Measurements from ENCODE around the gene OXCT2. TPM values are rescaled to one million over a fixed set of nuclear protein-coding genes. Genes with fewer than 3 reads are reported as not detected.

Gene OXCT2
- total and polyA plus RNA-seq, 4 donors, result 0.11 to 0.47 (median 0.15) TPM

DNA sequence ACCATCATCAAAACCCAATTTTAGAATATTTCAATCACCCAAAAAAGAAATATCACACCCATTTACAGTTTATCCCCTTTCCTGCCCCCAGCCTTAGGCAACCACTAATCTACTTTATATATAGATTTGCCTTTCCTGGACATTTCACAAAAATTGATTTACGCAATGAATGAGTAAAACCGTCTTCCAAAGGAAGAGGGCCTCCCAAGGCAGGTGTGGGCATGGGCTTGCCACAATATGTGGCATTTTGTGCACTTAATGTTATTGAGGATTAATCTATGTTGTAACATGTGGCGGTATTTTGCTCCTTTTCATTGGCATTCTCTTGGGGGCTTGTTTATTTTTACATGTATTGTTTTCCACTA, 29.3 kb upstream of the OXCT2 start:
- H3K9ac ChIP-seq (ENCODE audit: low read depth in 1 of 2, low read length in 2 of 2), result no peak overlapping the region
- peaks cover 0 to 3% (median under 1%) of the 10 kb centered on the region in 4 donors for H3K4me1 ChIP-seq (ENCODE audit: control insufficient read depth in 4 of 4, insufficient read depth in 4 of 4, low read length in 3 of 4)
- DNase-seq (ENCODE audit: low spot score), result no peak
- no peak overlapping the region for H3K27ac ChIP-seq (ENCODE audit: low read depth in 1 of 2, low read length in 2 of 2)
- TF ChIP-seq NR2F2 (IDR thresholded peaks at IDR 0.05) (no peak), GABPA (IDR thresholded peaks at IDR 0.05 in 1 of 2, conservative IDR thresholded peaks at IDR 0.05 in 1 of 2) (no peak), ZBTB33 (IDR thresholded peaks at IDR 0.05) (no peak)
- H3K4me3 ChIP-seq (ENCODE audit: low read depth in 1 of 3, low read length in 3 of 3), result no peak overlapping the region
- H3K9me3 ChIP-seq (ENCODE audit: control insufficient read depth in 4 of 4, low read length in 3 of 4), result no peaks in the 10 kb centered on the region
- H3K36me3 ChIP-seq (ENCODE audit: control insufficient read depth in 4 of 4, insufficient read depth in 3 of 4, low read depth in 1 of 4, low read length in 3 of 4), result no peaks in the 10 kb centered on the region
- 80% methylated on average over 3 of the region's 3 CpGs for WGBS
- no peaks in the 10 kb centered on the region for H3K27me3 ChIP-seq (ENCODE audit: control insufficient read depth in 4 of 4, insufficient read depth in 4 of 4, low read length in 3 of 4)

DNA sequence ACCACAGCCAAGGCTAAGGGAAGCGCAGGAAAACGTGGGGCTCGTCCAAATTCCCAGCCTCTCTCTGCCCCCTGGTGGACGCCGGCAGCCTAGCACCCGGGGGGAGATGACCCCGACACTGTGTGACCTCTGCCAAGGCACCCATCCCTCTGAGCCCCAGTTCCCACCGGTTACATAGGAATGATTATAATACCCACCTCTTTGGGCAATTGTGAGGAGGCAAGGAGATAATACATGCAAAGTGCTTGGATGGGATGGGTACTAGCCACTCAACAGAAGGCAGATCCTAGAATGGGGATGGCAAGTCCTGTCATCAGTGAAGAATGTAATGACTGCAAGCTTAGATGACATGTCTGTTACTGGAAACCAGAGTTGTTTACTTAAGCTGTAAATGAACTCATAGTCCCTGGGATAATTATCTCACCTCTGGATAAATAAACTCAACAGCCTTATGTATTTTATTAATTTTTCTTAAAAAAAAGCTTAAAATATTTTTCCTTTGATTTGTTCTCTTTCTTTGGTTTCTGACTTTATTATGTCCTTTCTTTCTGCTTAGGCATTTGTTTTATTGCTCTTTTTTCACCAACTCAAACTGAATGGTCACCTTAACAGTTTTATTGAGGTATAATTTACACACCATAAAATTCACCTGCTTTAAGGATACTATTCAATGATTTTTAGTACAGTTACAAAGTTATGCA, 28.8 kb upstream of the OXCT2 start:
- WGBS, result 3% methylated on average over 8 of the region's 8 CpGs
- Histone ChIP-seq H3K4me1 (ENCODE audit: control insufficient read depth in 4 of 4, insufficient read depth in 4 of 4, low read length in 3 of 4) (peaks cover 0 to 3% (median under 1%) of the 10 kb centered on the region in 4 donors), H3K4me3 (ENCODE audit: low read depth in 1 of 3, low read length in 3 of 3) (no peak overlapping the region), H3K27ac (ENCODE audit: low read depth in 1 of 2, low read length in 2 of 2) (no peak overlapping the region), H3K9ac (ENCODE audit: low read depth in 1 of 2, low read length in 2 of 2) (no peak overlapping the region), H3K27me3 (ENCODE audit: control insufficient read depth in 4 of 4, insufficient read depth in 4 of 4, low read length in 3 of 4) (no peaks in the 10 kb centered on the region), H3K9me3 (ENCODE audit: control insufficient read depth in 4 of 4, low read length in 3 of 4) (no peaks in the 10 kb centered on the region), H3K36me3 (ENCODE audit: control insufficient read depth in 4 of 4, insufficient read depth in 3 of 4, low read depth in 1 of 4, low read length in 3 of 4) (no peaks in the 10 kb centered on the region)
- TF ChIP-seq RAD21 (IDR thresholded peaks at IDR 0.05) (peak; percentile 74 to 81), RXRA (IDR thresholded peaks at IDR 0.05) (peak in 1 of 2 donors; percentile 46), CTCF (IDR thresholded peaks at IDR 0.05; ENCODE audit: low read depth, low read length, missing input control) (peak; percentile 81), NR2F2 (IDR thresholded peaks at IDR 0.05) (peak; percentile 47)
- TF ChIP-seq, protein P1, sequence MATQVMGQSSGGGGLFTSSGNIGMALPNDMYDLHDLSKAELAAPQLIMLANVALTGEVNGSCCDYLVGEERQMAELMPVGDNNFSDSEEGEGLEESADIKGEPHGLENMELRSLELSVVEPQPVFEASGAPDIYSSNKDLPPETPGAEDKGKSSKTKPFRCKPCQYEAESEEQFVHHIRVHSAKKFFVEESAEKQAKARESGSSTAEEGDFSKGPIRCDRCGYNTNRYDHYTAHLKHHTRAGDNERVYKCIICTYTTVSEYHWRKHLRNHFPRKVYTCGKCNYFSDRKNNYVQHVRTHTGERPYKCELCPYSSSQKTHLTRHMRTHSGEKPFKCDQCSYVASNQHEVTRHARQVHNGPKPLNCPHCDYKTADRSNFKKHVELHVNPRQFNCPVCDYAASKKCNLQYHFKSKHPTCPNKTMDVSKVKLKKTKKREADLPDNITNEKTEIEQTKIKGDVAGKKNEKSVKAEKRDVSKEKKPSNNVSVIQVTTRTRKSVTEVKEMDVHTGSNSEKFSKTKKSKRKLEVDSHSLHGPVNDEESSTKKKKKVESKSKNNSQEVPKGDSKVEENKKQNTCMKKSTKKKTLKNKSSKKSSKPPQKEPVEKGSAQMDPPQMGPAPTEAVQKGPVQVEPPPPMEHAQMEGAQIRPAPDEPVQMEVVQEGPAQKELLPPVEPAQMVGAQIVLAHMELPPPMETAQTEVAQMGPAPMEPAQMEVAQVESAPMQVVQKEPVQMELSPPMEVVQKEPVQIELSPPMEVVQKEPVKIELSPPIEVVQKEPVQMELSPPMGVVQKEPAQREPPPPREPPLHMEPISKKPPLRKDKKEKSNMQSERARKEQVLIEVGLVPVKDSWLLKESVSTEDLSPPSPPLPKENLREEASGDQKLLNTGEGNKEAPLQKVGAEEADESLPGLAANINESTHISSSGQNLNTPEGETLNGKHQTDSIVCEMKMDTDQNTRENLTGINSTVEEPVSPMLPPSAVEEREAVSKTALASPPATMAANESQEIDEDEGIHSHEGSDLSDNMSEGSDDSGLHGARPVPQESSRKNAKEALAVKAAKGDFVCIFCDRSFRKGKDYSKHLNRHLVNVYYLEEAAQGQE (IDR thresholded peaks at IDR 0.05), result no peak
- DNase-seq (ENCODE audit: low spot score), result peak; percentile 84
